ENCODE results near the gene CCDC60. TPM values are rescaled to one million over a fixed set of nuclear protein-coding genes. Genes with fewer than 3 reads are reported as not detected.

Gene CCDC60
- total and polyA plus RNA-seq, 10 of the 15 experiments (the other 5 are each of a cell fraction or from before 2014, with no cell fraction given): 0.19 TPM; not detected in 9

DNA sequence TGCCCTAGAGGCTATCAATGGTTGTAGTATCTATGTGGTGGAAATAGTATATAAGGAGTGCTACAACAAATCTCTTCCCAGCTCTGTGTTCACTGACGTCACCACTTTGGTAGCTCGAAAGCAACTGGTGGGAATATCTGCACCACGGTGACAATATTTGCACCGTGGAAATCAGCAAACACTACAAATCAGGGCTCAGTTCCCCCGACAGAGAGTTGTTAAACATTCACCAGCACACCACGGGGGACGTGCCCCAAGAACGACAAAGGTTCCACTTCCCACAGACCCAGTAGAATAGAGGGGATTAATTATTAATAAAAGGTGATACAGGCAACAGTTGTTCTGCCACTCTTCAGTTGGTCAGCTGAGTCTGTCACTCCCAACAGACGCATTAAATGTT lies 98.4 kb downstream of the CCDC60 start:
- no peaks in the 10 kb centered on the region for H3K36me3 ChIP-seq (ENCODE audit: control insufficient read depth in 2 of 2, insufficient read depth in 2 of 2, low read length in 1 of 2)
- POLR2A ChIA-PET: no interaction called here
- H4K20me1 ChIP-seq (ENCODE audit: control insufficient read depth, insufficient read depth): no peaks in the 10 kb centered on the region
- WGBS (ENCODE audit: insufficient coverage, insufficient replicate concordance, low lambda C conversion rate, missing lambda C conversion rate): 49% methylated on average over 9 of the region's 9 CpGs
- CTCF ChIA-PET: interaction anchor here (0.9 to 1.3 kb wide), 4 partner anchors 8 to 20 kb away, joined by 3 to 5 read pairs (median 3); no protein-coding TSS in a partner anchor
- no peaks in the 10 kb centered on the region for H3K4me1 ChIP-seq (ENCODE audit: control insufficient read depth, insufficient read depth, low read length)
- RAD21 ChIA-PET (ENCODE audit: unreplicated experiment): no interaction called here
- FAIRE-seq: no peak
- H3K9ac ChIP-seq (ENCODE audit: control insufficient read depth, insufficient read depth, low read length): no peak overlapping the region
- SMC1A ChIA-PET (ENCODE audit: uncharacterized antibody, unreplicated experiment): no interaction called here
- no TSS peak for BruUV-seq (replicated peaks)
- H3K4me3 ChIP-seq: no peak overlapping the region
- H3K4me2 ChIP-seq (ENCODE audit: control insufficient read depth, insufficient read depth): no peak overlapping the region
- intact Hi-C loops (cut with micrococcal nuclease; ENCODE audit: unreplicated experiment): no loop called here
- TF ChIP-seq TBL1XR1 (IDR thresholded peaks at IDR 0.05; ENCODE audit: low read depth, low read length) (no peak), BMI1 (IDR thresholded peaks at IDR 0.05; ENCODE audit: borderline replicate concordance) (no peak), CREM (IDR thresholded peaks at IDR 0.05; ENCODE audit: low read depth) (no peak), YY1 (IDR thresholded peaks at IDR 0.05; ENCODE audit: low read depth, low read length) (no peak), SMAD1 (IDR thresholded peaks at IDR 0.05; ENCODE audit: low read depth, partially characterized antibody) (no peak), RCOR1 (conservative IDR thresholded peaks at IDR 0.05; ENCODE audit: low read depth, low read length) (no peak), RB1 (IDR thresholded peaks at IDR 0.05; ENCODE audit: borderline replicate concordance) (no peak), GATAD2B (conservative IDR thresholded peaks at IDR 0.05; ENCODE audit: low read depth) (no peak), PML (IDR thresholded peaks at IDR 0.05; ENCODE audit: low read length) (no peak), CBX5 (IDR thresholded peaks at IDR 0.05; ENCODE audit: low read depth) (no peak), SIX5 (IDR thresholded peaks at IDR 0.05; ENCODE audit: low read depth, low read length, severe bottlenecking) (no peak), SPI1 (IDR thresholded peaks at IDR 0.05; ENCODE audit: borderline replicate concordance, insufficient read depth, low read depth, low read length) (no peak)
- TF ChIP-seq, protein P1, sequence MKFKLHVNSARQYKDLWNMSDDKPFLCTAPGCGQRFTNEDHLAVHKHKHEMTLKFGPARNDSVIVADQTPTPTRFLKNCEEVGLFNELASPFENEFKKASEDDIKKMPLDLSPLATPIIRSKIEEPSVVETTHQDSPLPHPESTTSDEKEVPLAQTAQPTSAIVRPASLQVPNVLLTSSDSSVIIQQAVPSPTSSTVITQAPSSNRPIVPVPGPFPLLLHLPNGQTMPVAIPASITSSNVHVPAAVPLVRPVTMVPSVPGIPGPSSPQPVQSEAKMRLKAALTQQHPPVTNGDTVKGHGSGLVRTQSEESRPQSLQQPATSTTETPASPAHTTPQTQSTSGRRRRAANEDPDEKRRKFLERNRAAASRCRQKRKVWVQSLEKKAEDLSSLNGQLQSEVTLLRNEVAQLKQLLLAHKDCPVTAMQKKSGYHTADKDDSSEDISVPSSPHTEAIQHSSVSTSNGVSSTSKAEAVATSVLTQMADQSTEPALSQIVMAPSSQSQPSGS (IDR thresholded peaks at IDR 0.05; ENCODE audit: low read length): no peak
- TF ChIP-seq, protein P2, sequence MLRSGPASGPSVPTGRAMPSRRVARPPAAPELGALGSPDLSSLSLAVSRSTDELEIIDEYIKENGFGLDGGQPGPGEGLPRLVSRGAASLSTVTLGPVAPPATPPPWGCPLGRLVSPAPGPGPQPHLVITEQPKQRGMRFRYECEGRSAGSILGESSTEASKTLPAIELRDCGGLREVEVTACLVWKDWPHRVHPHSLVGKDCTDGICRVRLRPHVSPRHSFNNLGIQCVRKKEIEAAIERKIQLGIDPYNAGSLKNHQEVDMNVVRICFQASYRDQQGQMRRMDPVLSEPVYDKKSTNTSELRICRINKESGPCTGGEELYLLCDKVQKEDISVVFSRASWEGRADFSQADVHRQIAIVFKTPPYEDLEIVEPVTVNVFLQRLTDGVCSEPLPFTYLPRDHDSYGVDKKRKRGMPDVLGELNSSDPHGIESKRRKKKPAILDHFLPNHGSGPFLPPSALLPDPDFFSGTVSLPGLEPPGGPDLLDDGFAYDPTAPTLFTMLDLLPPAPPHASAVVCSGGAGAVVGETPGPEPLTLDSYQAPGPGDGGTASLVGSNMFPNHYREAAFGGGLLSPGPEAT (IDR thresholded peaks at IDR 0.05; ENCODE audit: low read depth): no peak
- no peak for ATAC-seq
- no peak overlapping the region for H2AFZ ChIP-seq (ENCODE audit: control insufficient read depth, low read depth, low read length)
- H3K79me2 ChIP-seq (ENCODE audit: control insufficient read depth, insufficient read depth, low read length): no peaks in the 10 kb centered on the region
- H3K9me3 ChIP-seq (replicated peaks; ENCODE audit: control insufficient read depth, insufficient read depth, low read length): no peaks in the 10 kb centered on the region
- DNase-seq (ENCODE audit: low read depth, low spot score): no peak
- in situ Hi-C loops (cut with MboI): no loop called here
- no peaks in the 10 kb centered on the region for H3K27me3 ChIP-seq (replicated peaks in 1 of 2; ENCODE audit: control insufficient read depth in 2 of 2, insufficient read depth in 2 of 2, low read length in 1 of 2)
- no peak overlapping the region for H3K27ac ChIP-seq (ENCODE audit: control insufficient read depth, insufficient read depth)

Measured in GM12878 (cell line).